Erythroblast (primary cell): ENCODE measurements around the gene GTF2F1.

Experiments used
- DNase-seq, 2 experiments: peaks; one replicate each; lab custom pipeline; 2025; lab: John Stamatoyannopoulos, UW
- GATA1 ChIP-seq: IDR thresholded peaks from 2 replicates; pipeline ENCODE4 v1.6.1; 2011; ENCODE audit warnings: low read depth, mild to moderate bottlenecking, control low read depth, low read length, moderate library complexity
- POLR2A ChIP-seq: IDR thresholded peaks from 2 replicates; pipeline ENCODE4 v1.6.1; 2011; ENCODE audit warnings: mild to moderate bottlenecking, low read length

The GTF2F1 gene

GRCh38 chr19:6340493-6341201 is 52.3 kb downstream of the GTF2F1 start:
- no peak for DNase-seq
- TF ChIP-seq POLR2A, result no peak
- no peak for TF ChIP-seq GATA1

GRCh38 chr19:6334490-6335285 is 58.3 kb downstream of the GTF2F1 start:
- no peak for DNase-seq
- TF ChIP-seq POLR2A (no peak), GATA1 (no peak)

- no peak for DNase-seq
- TF ChIP-seq GATA1 (no peak), POLR2A (no peak)
Observed at GRCh38 chr19:6333439-6333838, 59.5 kb downstream of the GTF2F1 start, which contains the start of gene ACER1. Gene ACER1 (minus strand): TSS chr19:6333612. CDS start chr19:6333551, 61 bp downstream.
